Midbrain (tissue), 1 donor: Measurements from ENCODE around the gene GLI2.

Experiments used
- DNase-seq: peaks from one replicate; lab custom pipeline; 2025; lab: John Stamatoyannopoulos, UW

The GLI2 gene

DNA sequence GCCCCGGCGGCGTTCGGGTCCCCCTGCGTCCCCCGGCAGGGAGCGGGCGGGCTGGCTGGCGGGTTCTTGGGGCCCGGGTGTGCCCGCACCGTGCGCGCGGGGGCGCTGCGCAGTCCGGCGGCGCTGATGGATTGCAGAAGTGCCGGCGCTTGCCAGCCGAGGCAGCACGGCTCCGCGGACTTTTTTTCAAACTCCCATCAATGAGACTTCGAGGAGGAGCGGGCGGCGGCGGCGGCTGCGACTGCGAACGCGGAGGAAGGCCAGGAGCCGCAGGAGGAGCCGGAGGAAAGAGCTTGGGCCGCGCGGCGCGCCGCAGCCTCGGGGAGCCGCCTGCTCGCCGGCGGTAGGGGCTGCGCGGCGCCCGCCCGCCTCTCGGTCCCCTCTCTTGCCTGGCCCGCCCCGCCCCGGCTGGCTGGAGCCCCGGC is at the start of gene GLI2:
TSS of gene GLI2 (plus strand) at position 123 of the 425 bp plus-strand sequence. CDS start 61,453 bp downstream, outside the sequence.
- DNase-seq = peak; percentile 64

DNA sequence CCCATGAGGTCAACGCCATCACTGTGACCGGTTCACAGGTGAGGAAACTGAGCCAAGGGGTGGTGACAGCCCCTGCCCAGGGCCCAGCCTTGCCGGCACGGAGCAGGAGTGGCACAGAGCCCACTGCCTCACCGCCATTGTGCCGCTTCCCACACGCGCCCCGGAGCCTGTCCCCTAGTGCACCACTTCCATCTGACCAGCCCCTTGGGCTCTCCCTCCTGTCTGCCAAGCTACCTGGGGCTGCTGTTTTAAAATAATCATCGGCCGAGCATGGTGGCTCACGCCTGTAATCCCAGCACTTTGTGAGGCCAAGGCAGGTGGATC is 49.7 kb upstream of the GLI2 start:
- no peak for DNase-seq

DNA sequence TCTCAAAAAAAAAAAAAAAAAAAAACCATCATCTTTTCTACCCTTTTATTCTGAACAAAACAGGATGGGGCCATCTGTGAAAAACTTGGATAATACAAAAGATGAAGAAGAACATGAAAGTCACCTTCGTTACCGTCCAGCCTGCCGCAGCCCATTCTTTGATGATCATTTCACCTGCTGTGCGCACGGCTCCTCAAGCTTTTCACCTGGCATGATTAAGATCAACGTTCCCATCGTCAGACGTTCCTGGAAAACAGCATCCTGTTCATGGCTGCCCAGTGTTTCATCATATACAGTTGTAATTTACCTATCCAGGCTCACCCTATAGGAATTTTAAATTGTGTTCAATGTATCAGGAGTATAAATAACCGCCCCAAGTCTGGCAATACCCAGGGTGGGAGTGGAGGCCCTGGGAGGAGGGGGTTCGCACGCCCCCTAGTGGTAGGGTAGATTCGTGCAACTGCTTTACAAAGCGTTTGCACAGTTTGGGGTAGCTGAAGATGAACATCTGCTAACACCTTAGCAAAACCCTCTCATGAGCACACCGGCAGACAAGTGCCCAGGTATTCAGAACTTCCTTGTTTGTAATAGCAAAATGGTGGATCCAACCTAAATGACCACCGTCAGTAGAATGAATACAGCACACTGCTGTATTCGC is 49.0 kb upstream of the GLI2 start:
- DNase-seq = no peak

DNA sequence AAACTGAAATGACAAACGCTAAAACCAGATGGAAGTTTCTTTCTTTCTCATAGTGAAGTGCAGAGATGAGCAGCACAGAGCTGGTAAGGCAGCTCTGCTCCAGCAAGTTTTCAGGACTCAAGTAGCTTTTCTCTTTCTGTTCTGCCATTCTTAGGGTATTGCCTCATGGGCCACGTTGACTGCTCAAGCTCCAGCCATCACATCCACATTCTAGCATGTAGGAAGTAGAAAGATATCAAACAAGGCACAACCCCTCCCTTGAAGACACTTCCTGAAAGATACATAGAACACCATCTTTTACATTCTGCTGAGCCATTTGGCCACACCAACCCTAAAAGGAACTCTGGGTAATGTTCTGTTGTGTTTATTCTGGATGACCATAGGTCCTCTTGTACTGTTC is 48.5 kb upstream of the GLI2 start:
- no peak for DNase-seq

DNA sequence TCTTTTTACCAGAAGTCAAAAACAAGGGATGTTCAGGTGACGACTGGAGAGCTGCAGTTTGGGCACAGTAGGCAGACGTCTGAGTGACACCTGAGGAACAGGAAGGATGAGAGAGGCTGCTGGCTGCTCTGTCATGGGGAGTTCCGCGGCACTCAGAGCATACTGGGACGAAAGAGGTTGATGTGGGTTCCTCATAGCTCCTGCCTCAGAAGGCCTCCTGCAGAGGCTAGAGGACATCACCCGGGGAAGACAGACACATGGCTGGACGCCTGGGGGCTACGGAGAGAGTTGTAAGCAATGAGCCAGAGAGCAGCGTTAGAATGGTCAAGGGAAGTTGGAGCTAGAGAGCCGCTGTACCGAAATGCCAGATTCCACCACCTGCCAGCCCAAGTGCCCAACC is 45.1 kb upstream of the GLI2 start:
- DNase-seq = no peak

DNA sequence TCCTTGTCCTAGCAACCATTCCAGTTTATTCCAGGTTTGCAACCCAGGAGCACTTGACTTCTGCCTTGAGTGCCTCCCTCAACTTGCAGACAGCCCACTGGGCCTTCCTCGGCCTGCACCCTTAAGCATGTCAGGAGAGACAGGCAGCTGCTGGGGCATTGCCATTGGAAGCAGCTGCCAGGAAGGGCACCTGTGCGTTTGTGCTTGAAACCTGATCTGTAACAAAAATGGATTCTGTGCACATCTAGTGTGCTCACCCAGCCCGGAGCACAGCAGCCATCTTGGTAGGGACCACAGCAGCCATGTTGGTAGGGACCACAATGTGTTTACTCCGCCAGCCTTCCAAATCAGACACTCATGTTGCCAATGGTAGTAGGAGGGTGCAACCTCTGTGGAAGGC is 44.3 kb upstream of the GLI2 start:
- DNase-seq = no peak

DNA sequence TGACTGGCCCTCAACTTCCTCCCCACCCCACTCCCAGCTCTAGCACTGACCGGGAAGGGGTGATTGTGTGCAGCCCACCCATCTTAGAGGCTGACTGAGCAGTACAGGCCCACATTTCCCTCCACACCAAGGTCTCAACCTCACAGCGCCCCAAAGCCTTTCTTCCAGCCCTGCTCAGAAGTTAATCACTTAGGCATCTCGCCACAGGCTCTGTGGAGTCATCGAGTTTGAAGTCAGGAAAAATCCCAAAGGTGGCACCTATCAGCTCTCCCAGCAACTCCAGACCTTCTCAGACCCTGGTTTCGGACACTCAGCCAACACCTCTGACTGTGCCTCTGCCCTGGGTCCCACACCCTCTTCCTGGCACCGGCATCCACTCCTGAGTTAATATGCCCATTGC is 43.0 kb upstream of the GLI2 start:
- no peak for DNase-seq

DNA sequence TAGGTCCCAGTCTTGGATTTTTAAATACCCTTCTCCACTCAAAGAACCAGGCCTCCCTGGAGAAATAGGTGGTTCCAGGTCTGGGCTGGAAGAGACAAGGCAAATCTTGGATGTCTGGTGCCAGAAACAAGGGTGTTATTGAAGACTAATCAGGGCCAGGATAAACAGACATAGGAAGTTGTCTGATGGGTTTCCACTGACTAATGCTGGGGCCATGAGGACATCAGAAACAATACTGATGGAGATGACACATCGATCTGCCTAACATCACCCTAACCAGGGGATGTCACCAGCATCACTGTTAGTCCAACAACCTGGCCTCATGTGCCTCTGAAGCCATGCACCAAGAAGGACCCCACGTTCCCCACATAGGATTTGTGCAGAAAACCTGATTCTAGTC is 42.5 kb upstream of the GLI2 start:
- DNase-seq = no peak

DNA sequence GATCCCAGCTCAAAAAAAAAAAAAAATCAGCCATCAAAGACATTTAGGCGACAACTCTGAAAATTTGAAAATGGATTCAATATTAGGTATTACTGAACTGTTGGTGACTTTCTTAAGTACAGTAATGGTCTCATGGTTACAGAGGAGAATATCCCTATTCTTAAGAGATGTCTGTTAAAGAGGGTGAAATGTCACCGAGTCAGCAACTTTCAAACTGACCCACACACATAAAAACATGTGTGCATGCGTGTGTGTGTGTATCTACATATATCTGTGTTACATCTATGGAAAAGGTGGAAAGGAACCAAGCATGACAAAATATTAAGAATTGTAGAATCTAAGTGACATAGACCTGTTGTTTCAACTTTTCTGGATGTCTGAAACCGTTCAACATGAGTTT is 41.6 kb upstream of the GLI2 start:
- no peak for DNase-seq

DNA sequence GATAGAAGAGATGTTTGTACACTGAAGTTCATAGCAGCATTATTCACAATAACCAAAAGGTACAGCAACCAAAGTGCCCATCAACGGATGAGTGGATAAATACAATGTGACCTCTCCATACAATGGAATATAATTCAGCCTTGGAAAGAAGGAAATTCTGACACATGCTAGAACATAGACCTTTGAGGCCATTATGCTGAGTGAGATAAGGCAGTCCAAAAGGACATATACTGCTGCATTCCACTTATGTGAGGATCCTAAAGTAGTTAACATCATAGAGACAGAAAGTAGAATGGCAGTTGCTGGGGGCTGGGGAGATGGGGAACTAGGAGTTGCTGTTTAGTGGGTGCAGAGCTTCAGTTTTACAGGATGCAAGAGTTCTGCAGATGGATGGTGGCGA is 38.2 kb upstream of the GLI2 start:
- DNase-seq = no peak

DNA sequence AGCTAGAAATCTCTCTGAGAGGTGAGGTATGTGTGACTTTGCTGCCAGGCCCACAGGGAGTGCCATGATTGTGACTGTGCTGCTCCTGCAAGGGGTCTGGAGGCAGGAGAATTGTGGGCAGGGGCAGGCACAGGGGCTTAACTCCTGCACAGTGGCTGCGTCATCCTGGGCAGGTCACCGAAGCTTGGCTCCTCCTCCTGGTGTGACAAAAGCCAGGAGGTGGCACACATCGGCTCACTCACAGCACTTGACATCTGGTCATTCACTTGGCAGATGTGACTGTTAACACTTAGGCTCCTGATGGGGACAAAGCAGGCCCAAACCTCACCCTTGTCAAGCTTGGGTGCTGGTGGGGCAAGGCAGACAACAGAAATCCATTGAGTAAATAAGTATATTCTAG is 36.4 kb upstream of the GLI2 start:
- no peak for DNase-seq

DNA sequence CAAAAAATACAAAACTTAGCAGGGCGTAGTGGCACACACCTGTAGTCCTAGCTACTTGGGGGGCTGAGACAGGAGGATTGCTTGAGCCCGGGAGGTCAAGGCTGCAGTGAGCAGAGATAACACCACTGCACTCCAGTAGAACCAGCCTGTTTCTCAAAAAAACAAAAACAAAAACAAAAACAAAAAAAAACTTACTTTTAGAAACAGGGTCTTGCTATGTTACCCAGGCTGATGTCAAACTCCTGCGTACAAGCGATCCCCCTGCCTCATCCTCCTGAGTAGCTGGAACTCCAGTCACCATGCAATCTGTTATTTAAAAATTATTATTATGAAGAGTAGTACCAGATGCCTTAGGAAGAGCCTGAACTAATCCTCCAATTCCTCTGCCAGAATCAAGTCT is 35.0 kb upstream of the GLI2 start:
- DNase-seq = no peak

DNA sequence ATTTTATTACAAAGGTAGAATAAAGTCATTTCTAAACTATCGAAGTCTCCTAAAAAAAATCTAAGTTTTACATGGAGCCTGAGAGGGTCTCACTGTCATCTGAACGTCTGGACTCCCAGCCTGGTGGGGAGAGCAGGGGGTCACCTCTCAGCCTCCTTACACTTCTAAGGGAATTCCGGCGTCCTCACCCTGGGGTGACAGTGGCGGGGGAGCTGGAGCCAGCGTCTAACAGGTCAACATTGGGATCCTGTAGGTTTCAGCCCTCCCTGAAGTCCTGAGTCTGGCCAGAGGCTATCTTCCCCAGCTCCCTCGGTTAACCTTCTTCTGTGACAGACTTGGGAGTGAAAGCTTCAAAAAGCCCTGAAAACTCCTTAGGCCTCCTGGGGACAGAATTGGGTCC is 34.6 kb upstream of the GLI2 start:
- DNase-seq = no peak

DNA sequence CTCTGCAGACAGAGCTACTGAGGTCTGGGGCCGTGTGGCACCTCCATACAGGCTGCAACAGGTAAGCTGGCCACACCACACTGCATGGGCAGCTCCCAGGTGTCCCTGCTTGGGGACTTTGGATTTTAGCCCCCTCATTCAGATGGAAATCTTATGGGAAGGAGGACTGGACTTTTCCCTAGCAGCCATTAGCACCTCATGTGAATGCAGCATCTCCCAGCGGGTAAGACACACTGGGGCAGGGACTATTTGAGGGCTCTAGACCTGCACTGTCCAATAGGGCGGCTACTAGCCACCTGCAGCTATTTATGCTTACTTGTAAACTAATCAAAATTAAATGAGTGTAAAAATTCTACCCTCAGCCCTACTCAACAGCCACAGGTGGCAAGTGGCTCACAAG is 34.2 kb upstream of the GLI2 start:
- no peak for DNase-seq

DNA sequence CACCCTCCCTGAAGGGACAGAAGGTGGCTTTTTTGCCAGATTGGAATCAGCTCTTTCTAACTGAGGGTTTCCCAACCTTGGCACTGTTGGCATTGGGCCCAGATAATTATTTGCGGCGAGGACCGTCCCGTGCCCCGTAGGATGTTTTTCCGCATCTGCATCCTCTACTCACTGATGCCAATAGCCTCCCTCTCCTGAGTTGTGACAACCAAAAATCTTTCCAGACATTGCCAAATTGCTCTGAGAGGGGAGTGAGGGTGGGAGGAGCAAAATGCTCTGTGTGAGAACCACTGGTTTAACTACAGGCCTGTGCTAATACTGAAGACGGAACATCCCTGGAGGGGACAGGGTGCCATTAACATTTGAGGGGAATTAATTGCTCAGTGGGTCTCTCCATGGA is 33.6 kb upstream of the GLI2 start:
- no peak for DNase-seq

DNA sequence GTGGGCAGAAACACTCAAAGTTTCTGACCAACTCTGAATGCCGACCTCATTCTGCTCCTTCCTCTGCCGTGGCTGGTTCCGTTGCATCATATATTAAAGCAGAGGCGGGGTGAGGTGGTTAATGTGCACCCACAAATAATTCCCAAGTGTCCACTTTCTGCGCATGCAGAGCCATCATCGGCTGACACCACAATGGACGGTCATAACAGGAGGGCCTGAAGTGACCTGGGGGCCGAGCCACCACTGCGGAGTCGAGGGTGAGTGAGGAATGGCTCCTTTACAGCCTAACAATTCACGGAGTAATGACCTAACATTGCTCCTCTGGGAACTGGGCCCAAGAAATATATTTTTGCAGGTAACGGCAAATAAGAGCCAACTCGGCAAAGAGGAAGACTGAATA is 32.9 kb upstream of the GLI2 start:
- DNase-seq = no peak

DNA sequence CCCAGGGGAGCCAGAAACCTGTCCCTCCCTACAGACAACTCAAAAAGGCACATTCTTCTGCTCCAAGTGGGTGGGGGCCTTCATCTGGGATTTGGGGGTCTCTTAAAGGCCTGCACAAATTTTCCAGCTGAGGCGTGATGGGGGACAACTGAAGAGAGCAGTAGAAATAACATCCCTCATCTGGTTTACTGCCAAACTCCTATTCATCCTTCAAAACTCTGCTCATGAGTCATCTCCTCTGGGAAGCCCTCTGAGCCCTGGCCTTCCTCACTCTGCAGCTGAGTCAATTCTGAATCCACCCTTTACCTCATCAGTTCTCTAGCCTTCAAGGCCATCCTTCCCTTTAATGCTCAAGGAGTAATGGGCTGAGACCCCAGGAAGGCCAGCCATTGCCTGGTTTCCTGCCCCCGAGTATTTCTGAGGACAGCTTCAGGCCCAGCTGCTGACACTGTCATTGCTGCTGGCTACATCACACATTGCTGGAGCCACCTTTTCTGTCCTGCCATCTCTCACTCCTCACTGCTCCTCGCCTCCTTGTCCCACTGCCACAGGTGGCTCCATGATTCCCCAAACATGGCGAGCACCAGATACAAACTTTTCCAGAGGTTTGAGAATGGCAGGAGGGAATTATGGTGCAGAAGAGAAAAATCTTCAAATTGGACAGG is 32.2 kb upstream of the GLI2 start:
- DNase-seq = no peak

DNA sequence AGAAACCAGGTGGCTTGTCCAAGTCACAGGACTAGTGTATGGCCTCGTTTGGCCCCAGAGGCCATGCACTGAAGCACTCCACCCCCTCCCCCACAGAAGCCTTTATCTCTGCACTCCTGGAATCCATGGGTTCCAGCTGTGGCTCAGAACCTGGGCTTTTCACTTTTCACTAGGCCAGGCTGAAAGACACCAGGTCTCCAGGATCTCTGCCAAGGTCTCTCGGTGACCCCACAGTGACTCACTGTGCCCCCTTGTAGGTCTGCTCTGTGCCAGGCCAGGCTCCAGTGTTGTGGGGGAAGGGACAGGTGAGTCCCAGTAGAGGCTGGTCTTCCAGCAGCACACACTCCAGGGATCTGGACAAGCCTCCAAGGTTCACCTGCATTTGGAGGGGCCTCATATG is 31.0 kb upstream of the GLI2 start:
- DNase-seq = no peak

DNA sequence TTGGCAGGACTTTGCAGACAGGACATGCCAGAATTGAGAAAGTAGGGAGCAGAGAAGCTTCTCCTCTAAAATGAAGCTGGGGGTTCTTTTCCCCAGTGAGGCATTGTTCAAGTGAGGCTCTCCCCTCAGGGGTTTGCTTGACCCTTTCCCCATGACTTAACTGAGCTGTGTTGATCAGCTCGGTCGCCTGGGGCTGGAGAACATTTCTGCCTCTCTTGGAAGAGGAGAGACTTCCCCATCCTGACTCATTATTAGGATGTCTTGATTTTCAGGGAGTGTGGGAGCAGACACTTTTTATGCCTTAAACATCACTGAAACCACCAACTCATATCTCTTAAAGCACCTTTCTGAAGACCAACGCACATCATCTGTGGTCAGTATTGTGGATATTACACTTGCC is 27.9 kb upstream of the GLI2 start:
- no peak for DNase-seq

DNA sequence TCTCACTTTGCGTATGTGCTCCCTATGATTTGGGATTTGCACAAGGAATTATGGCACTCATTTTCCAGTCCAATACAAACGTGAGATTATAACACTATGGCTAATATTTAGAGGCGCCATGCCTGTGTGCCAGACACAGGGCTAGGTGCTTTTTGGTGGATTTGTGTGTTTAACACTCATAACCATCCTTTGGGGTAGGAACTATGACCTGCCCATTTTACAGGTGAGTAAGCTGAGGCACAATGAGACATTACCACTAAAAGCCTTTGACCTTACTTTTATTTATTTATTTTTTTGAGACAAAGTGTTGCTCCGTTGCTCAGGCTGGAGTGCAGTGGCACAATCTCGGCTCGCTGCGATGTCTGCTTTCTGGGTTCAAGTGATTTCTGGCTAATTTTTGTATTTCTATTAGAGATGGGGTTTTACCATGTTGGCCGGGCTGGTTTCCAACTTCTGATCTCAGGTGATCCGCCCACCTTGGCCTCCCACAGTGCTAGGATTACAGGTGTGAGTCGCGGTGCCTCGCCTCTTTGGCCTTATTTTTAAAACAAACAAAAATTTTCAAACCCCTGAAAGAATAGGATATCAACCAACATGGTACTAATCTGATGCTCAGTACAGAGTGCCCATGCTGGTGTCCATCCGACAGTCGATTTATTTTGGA is 26.6 kb upstream of the GLI2 start:
- no peak for DNase-seq

DNA sequence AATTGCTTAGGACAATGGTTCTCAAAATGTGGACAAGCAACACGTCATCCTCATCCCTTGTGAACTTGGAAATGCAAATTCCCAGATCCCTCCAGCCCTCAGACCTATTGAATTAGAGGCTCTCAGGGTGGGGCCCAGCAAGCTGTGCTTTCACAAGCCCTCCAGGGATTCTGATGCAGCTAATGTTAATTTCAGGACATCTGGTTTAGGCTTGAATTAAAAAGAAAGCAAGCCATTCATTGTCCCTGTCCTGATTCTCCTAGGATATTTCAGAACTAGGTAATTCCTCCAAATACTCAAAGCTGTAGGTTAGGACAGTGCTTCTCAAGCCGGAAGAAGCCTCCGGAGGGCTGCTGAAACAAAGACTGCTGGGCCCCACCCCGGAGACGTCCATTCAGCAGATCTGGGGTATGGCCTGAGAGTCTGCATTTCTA is 26.0 kb upstream of the GLI2 start:
- no peak for DNase-seq

DNA sequence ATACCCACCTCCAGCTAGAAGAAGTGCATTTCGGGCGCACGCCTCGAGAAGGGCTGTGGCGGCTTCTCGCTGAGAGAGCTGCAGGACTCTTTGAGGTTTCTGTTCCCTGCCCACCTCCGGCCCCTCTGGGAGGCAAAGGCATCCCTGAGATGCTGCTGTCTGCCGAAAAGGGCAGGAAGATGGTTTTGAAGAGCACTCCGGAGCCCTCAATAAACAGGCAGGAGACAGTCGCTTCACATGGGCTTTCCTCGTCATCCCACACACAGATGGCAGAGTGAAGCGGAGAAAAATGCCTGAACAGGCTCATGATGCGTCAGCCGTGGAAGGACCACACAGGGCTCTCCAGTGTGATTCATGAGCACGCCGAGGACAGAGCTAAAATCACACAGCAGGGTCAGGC is 25.4 kb upstream of the GLI2 start:
- DNase-seq = no peak

DNA sequence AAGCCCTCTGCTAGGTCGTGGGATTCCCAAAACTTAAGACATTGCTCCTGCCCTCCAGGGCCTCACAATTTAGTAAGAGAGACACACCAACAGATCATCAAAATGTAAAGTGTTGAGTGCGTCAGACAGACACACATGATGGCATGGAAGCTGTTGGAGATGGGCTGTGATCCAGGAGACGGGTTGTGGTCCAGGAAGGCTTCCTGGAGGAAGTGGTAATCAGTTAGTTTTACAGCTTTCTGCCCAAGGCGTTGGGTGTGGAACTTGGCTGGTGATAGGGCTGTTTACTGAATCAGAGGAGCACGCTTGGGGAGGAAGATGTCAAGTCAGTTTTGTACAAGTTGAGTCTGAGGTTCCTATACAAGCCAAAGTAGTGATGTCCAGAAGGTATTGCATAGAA is 24.0 kb upstream of the GLI2 start:
- DNase-seq = no peak

DNA sequence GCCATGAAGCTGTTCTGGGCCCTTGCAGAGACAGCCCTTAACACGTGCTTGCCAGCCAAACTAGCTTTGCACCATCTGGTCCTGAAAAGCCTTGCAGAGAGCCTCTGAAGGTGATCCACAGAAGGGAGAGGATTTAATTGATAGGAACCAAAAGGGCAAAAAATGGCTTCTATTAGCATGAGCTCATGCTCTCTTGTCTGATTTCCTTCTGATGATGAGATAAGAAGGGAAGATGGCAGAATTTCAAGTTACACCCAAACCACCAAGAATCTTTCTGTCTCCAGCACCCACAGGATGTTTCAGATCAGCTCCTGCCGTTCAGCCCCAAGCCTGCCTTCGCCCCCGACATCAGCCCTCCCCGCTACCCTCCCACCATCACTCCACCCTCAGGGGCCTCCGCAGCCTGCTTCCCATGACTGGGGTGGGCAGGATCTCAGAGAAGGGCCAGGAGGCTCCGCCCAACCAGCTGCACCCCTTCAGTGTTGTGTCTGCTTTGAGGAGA is 23.4 kb upstream of the GLI2 start:
- no peak for DNase-seq
